ENCODE measurements around the gene GNAS.
"Not testable (repeated sequence)": the region's sequence is repeated elsewhere in the genome, so short reads cannot be mapped to it uniquely, and the experiment has no call there.

The GNAS gene

DNA sequence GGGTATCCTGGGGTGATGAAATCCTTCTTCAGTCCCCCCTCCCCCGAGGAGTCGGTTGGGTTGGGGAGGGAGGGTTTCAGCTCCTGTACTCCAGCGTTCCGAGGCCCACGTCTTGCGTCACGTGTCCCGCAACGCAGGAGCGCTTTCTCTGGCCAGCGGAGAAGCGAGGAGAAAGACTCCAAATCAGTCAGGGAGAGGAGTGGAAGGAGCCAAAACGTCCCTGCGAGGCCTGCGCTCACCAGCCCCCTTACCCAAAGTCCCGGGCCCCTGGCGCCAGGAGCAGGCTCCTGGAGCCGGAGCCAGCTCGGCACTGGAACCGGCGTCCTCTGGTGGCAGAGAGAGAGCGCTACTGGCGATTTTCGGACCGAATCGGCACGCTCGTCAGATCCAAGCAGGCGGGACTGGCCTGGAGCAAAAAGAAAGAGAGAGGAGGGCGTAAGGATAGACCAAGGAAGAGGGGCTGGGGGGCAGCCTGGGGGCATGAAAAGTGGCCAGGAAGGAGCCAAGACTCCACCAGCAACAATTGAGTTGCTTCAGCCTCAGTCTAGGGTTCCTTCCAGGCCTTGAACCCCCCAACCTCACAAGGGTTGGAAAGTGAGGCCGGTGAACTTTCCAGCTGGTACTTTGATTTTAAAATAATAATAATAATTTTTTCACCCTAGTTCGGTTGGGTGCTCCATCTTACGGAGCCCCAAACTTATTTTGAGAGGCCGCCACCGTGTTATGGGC lies at the start of gene GNAS:
GNAS (plus strand) TSS at position 174 of the 729 bp plus-strand sequence.
- peak; percentile 77 for DNase-seq

DNA sequence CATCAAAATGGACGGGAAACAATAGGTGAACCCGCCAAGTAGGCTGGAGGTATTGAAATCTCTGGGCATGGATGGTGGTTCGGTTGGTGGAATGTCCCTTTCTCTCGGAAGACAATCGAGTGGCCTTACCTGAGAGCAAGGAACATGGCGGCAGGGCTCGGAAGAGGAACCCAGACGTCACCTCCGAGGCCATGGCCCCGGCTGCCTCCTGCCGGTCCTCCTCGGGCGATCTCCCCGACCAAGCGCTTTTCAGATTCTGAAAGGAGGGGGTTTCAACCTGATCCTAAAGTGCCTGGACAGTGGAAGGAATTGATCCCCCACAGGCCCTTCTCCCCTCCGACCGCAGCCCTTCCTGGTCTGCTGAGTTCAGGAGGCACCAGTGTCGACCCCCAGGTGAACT lies 49.0 kb upstream of the GNAS start:
- DNase-seq = no peak

DNA sequence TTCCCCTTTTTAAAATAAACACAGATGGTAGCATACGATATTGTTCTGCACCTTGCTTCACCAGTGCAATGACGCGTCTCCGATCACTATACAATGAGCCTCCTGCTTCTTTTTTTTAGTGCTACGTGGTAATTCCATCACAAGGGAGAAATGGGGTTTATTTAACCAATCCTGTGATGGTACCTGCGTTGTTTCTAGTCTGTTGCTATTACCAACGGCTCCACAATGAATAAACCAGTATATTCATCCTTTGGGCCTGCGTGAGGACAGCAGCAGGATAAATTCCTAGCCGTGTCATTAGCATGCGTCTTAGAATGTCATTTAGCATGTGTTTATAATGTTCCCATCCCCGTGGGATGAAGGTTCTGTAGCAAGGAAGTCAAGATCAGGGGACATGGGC lies 44.7 kb upstream of the GNAS start:
- DNase-seq = no peak

DNA sequence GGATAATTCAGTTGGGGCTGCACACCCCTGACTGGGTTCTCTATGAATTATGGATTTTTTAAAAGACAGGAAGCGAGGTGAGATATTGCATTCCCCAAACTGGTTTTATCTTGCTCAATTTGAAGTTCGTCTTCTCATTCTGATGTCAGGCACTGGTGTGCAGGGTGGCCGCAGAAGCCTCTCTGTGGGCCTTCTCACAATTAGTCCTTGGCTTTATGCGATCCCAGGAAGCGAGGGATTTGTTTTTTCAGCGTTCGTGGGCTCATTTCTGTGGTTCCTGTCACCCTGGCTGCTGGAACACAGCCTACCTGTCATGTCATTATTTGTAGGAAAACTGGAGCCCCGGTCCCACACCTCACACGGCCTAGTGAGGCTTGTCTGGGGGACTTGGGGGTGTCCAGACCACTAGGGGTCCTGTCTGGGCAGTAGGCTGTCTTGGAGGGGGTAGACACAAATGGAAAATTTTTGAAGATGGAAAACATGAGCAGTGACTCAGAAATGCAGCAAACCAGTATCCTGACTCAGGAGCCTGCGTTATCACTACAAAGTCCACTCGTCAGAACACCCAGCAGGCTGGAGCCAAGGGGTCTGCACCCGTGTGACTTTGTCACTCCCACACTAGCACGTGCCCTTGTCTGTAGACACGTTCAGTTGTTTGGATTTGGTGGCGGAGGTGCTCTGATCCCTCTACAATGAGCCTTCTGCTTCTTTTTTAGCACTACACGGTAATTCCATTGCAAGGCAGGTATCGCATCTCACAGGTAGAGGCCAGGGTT lies 44.1 kb upstream of the GNAS start:
- DNase-seq = no peak

DNA sequence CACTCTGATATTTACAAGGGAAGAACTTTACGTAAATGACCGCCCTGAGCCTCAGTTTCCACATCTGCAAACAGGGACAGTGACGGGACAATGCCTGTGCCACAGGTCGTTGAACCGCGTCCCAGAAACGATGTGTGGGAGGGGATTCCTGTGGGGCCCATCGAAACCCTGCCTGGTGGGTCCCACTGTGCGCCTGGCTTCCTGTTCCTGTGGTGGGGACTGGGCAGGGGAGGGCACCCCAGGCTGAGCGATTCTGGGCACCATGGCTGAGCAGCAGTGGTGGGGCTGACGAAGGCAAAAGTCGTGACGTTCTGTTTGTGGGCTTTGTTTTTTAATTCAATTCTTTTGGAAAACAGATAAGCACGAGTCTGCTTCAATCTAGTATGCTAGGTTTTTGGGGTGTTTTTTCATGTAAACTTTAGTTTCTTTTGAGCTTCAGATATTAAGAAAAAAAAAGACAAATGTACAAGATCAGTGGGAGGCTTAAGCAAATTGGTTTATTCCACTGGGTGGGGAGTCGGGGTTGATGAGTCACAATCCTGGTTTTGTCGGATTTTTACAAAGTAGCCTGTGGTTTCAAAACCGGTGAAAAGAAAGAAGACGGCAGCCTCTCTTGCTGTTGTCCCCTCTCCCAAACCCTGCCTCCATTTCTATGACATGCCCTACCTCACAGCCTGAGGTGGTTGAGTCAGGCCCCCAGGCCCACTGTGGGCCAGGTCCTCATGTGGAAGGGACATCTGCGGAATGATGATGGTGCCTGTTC lies 42.2 kb upstream of the GNAS start:
- DNase-seq = no peak

DNA sequence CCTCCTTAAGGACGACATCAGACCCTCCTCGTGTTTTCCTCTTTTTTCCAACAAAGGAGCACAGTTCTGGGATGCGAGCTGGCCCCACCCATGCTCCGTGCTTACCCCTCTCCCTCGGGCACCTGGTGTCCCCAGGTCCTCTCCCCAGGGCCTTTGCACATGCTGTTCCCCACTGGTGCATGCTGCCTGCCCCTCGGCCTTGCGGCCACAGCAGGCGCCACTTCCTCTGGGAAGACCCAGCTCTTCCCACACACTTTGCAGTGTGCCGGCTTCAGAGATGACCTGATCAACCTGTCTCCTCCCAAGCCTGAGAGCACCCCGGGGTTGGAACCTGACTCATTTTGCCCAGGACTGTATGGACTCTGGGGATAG lies 41.7 kb upstream of the GNAS start:
- no peak for DNase-seq

DNA sequence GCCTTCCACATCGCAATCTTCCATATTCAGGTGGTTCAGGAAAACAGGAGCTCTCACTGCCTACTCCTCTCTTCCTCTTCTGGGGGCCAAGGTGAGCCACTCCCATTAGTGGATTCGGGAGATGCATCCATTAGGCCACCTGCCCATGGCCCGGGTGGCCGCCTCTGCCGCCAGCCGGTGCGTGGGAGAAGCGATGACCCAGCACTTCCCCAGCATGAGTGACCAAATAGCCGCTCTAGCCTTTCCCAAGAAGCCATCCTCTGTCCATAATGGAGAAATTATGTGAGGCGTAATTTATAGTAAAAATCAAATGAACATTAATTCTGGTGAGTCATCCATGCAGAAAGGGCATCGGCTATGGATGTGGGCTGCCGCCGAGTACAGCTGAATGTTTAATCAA lies 41.2 kb upstream of the GNAS start:
- DNase-seq = no peak

DNA sequence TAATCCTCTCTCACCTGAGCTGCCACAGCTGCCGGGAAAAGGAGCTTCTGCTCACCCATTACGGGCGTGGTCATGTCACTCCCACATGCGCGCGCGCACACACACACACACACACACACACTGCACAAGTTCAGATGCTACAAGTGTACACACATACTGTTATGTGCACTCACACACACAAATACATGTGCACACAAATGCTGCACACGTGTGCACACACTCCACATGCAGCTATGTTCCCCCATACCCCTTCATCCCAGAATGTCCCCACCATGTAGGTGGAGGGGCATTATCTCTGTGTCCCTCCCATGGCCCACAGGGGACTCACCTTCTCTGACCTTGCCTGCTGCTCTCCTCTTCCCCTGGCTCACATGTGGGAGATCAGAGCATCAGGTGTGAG lies 39.1 kb upstream of the GNAS start:
- peak; percentile 21 for DNase-seq

DNA sequence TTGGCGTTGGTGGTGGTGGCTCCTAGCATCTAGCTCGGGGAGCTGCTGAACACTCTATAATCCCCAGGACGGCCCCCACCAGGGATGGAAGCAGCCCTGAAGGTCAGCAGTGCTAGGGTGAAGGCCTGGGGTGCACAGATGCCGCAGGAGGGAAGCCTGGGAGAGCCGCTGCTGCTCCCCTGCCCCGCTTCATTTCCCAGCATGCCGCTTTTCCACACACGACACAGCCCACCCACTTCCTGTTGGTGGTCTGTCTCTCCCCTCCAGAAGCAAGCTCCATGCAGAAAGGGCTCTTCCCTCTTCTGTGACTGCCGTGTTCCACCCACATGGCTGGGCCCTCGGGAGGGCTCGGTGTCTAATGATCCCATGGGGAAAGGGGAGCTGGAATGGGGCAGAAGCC lies 37.1 kb upstream of the GNAS start:
- no peak for DNase-seq

DNA sequence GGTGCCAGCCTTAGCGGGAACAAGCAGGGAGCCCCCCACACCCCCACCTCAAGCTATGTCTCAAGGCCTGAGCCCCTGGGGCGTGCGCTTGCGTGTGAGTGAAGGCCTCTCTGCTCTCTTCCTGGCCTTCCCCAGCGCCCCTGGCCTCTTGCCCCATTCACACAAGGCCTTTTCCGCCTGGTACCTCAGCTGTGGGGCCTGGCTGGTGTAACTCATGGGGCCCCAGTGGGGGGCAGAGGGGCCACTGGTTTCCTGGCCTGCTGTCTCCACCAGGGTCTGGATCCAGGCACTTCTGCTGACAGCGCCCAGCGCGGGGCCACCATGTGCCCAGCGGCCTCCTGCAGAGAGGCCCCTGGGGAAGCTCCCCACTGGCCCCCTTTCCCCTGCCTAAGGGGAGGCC lies 36.5 kb upstream of the GNAS start:
- DNase-seq = no peak

DNA sequence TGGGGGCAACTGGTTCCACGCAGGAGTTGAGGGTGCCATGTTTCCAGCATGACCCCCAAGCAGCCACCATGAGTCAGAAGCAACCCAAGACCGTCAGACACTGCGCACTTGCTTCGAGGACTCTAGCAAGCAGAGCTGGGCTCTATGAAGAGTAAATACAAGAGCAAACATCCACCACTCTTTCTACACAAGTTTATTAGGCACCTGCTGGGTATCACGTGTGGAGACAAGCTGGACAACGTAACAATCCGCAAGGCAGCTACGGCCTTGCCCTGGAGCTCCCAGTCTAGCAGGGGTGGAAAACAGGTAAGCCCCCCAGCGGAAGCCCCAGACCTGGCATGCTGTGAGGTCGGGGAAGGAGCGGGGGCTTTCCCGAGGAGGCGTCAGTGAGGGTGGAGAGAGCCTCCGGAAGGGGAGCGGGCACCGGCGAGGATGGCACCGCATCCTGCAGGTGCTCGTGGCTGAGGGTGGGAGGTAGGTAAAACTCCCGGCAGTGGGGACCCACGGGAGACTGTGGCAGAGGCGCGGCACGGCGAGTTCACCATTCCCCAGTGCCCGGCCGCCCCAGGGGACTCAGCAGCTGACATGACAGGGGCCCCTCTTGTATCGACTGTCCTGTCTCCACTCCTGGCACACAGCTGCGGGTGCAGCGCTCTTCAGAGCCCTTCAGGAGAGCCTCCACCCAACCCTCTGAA lies 35.4 kb upstream of the GNAS start:
- DNase-seq = no peak

DNA sequence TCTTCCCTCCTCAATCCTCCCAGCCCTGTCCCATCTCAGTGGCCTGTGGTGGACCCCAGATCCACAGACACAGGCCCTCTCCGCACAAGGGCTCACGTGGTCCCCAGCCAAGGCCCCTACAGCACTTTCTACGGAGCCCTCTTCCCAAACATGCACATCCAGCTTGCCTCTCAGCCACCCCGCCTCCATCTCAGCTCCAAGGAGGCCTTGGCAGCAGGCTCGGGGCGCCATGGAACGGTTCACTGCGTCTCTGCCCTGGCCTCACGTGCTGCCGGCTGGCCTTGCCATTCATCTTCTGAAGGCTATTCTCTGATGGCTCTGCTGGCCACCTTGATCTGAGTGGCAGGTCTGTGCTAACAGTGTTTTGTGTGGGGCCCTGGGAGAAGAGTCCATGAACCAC lies 34.8 kb upstream of the GNAS start:
- no peak for DNase-seq

DNA sequence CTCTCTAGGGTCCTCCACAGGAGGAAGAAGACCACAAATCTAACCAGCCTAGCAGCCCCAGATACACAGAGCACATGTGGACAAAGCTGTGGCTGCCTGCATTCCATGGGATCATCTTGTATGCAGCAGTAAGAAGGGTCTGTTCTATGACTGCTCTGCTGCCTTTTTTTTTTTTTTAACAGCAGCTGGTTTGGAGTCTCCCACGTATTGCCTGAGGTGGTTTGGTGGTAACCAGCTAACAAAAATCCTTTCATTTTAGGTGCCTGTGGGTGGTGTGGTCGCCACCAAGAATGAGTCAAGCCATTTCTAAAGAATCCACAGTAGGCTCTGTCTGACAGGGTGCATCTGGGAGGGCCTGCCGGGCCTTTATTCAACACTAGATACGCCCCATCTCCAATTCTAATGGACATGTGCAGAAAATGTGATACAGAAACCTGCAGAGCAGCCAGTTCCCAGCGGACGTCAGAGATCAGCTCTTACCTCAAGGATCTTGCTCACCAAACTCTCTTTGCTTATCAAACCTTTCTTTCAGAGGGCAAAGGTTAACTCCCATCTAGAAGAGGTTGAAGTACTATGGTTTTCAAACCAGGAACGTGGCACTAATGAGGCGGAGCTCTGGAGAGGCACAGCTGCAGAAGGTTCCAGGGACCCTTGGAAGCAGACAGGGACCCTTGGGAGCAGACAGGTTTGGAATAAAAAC lies 33.8 kb upstream of the GNAS start:
- DNase-seq = no peak

DNA sequence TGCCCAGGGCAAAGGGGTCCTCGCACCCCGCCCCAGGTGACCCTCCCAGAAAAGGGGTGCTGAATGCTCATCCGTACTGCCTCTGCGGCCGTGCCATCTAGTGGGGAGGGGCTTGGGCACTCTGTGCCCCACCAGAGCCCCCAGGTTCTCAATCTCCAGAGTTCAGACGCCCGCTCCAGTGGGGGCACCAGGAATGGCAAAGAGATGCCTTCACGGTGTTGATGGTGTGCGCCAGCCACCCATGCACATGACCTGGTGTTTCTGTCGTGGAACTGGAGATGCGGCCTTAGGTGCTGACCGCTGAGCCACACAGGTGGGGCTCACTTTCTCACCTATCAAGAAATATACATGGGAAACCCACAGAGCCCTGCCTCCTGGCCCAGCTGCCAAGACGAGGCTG lies 32.6 kb upstream of the GNAS start:
- no peak for DNase-seq

DNA sequence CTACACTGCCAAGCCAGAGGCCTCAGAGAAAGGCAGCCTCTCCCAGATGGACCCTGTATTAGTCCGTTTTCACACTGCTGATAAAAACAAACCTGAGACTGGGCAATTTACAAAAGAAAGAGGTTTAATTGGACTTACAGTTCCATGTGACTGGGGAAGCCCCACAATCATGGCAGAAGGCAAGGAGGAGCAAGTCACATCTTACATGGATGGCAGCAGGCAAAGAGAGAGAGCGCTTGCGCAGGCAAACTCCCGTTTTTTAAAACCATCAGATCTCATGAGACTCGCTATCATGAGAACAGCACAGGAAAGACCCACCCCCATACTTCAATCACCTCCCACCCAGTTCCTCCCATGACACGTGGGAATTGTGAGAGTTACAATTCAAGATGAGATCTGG lies 32.0 kb upstream of the GNAS start:
- DNase-seq = not testable (repeated sequence)

DNA sequence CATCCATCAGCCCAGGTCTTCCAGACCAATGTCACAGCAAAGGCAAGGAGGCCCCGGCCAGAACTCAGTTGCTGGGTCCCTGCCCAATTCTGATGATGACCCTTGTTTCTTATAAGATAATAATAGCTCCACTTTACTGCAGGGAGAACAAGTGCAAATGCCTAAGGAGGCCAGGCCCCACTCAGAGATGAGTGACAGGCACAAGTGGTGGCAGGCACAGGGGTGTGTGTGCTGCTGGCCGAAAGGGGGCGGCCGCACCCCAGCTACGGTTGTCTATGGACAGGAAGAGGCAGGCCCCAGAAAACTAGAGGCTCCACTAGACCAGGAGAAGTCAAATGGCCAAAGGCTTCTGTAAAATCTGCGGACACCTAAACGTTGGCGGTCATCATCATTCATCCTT lies 30.4 kb upstream of the GNAS start:
- DNase-seq = no peak

DNA sequence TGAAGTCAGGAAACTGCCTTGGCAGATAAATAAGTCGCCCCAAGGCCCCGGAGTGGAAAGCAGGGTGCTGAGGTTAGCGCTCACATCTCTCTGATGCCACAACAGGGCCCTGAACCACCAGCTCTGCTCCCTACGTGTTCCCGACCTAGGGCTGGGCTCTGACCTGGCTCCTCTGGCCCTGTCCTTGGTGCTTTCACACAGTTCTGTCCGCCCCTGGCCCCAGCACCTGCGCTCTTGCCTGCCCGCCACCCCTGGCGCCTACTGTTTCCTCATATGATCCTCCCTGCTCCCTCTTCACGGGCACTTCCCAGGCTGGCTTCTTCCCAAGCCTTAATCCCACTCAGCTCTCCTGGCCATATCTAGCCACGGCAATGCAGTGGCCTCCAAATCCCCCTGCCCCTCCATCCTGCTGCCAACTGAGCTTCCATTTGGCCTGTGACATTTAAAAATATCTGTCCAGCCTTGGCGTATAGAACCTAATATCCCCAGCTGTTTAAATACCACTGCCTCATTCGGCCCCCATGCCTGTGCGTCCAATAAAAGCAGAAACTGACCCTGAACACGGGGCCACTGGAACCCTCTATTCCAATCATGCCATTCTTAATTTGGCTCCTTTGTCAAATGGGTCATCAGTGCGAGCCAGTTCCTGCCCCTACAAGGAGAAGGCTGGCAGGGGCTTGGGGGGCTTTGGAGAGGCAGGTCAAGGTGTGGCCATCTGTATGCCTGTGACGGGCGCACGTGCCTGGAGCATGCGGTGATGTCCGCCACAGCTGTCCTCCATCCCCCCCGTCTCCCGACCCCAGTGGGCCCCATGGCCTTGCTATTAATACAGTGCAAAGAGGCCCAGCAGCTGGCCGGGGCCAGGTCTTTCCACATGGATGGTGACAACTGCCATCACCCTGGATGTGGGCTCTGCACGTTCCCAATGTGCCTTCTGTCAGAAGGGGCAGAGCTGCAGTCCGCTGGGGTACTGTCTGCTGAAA lies 29.5 kb upstream of the GNAS start:
- no peak for DNase-seq

DNA sequence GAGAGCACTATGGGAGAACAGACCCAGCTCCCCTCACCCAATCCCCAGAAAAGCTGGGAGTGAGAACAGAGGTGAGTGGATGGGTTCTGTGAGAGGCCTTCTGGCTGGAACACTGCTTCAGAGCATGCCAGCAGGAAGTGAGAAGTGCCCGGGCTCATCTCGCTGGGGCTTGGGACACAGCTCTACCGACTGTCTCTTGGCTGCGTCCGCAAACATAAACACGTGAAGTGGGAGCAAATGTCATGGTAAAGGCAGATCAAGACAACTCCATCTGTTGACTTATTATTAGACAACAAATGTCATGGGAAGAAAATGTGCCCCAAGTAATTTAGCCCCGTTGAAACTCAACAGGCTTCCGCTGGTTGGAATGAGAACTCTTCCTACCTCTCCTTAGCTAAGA lies 27.7 kb upstream of the GNAS start:
- DNase-seq = no peak

DNA sequence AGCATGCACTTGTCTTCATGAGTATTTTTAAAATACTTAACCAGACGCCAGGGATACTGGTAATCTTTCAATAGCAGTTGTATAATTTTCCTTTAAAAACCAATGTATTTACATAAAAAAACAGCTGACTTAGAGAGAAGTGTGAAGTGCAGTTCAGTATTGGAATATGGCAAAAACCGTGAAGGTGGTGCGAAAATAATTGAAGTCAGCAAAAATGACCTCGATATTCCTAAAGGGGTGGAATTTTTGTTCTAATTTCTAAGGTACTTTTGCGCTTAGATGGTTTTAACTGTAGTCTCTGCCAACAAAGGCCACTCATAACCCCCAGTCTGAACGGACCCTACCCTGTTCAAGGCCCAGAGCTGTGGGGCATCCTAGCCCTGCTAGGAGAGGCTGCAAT lies 27.1 kb upstream of the GNAS start:
- DNase-seq = no peak

DNA sequence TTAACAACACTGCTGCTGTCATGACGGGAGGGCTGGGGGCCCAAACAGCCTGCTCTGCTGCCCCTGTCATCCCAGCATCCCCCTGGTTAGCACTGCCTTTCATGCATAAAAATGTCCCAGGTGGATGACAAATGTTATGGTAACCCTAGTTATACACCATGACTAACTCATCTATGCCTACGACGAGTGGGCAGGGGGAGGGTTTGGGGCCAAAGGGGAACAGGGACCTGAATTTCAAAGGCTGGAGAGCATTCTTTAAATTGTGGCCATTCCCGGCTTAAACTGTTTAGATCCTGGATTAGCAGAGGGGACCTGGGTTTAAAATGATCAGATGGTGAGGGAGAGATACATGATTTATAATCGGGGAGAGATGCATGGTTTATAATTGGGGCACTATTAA lies 26.2 kb upstream of the GNAS start:
- no peak for DNase-seq

DNA sequence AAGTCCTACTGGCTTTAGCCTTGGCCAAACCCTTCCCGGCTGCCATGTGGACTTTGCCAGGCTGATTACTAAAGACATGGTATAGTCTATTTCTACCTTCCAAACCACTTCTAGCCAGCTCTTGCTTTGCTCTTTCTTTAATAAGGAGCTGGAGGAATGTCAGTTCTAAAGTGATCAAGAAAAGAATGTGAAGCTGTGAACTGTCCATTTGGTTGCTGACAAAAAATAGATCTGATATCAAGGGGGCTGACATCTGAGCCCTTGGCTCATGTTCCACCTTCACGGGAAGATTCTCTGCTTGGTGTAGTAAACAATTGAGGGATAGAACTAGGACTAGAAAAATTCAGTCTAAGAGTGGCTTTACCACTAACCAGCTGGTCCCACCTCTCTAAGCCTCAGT lies 24.4 kb upstream of the GNAS start:
- DNase-seq = no peak
